ENCODE data around the gene SSTR3. TPM values are rescaled to one million over a fixed set of nuclear protein-coding genes. Genes with fewer than 3 reads are reported as not detected.

Gene SSTR3
- total and polyA plus RNA-seq, 10 of the 15 experiments (the other 5 are each of a cell fraction or from before 2014, with no cell fraction given), result 0.03 to 4.5 (median 2.4) TPM

- TF ChIP-seq, protein P1, sequence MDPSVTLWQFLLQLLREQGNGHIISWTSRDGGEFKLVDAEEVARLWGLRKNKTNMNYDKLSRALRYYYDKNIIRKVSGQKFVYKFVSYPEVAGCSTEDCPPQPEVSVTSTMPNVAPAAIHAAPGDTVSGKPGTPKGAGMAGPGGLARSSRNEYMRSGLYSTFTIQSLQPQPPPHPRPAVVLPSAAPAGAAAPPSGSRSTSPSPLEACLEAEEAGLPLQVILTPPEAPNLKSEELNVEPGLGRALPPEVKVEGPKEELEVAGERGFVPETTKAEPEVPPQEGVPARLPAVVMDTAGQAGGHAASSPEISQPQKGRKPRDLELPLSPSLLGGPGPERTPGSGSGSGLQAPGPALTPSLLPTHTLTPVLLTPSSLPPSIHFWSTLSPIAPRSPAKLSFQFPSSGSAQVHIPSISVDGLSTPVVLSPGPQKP (IDR thresholded peaks at IDR 0.05; ENCODE audit: low read depth, low read length), result no peak
- TF ChIP-seq ETV6 (conservative IDR thresholded peaks at IDR 0.05 in 1 of 2, IDR thresholded peaks at IDR 0.05 in 1 of 2; ENCODE audit: borderline replicate concordance in 1 of 2, low read depth in 1 of 2), result no peak
- TF ChIP-seq ZSCAN29 (IDR thresholded peaks at IDR 0.05), result no peak
- TF ChIP-seq ZBTB40 (IDR thresholded peaks at IDR 0.05; ENCODE audit: borderline replicate concordance), result no peak
- TF ChIP-seq ZNF24 (IDR thresholded peaks at IDR 0.05), result no peak
- TF ChIP-seq ZBED1 (IDR thresholded peaks at IDR 0.05; ENCODE audit: borderline replicate concordance), result no peak
- TF ChIP-seq DPF2 (IDR thresholded peaks at IDR 0.05), result no peak
- TF ChIP-seq IKZF1 (conservative IDR thresholded peaks at IDR 0.05), result no peak
- TF ChIP-seq BHLHE40 (IDR thresholded peaks at IDR 0.05; ENCODE audit: borderline replicate concordance in 1 of 2, low read depth in 2 of 2, low read length in 1 of 2), result peak; percentile 85 to 91
- TF ChIP-seq NR2F1 (conservative IDR thresholded peaks at IDR 0.05), result peak; percentile 65
- TF ChIP-seq ZNF217 (IDR thresholded peaks at IDR 0.05), result peak; percentile 50; the same call in 1 of the 2 replicates
- TF ChIP-seq EP300 (IDR thresholded peaks at IDR 0.05; ENCODE audit: borderline replicate concordance in 1 of 2, control insufficient read depth in 1 of 2, low read depth in 2 of 2, low read length in 2 of 2), result peak in 1 of 2 experiments; percentile 7; a peak in 1 of 4 replicates
- TF ChIP-seq, protein P2, sequence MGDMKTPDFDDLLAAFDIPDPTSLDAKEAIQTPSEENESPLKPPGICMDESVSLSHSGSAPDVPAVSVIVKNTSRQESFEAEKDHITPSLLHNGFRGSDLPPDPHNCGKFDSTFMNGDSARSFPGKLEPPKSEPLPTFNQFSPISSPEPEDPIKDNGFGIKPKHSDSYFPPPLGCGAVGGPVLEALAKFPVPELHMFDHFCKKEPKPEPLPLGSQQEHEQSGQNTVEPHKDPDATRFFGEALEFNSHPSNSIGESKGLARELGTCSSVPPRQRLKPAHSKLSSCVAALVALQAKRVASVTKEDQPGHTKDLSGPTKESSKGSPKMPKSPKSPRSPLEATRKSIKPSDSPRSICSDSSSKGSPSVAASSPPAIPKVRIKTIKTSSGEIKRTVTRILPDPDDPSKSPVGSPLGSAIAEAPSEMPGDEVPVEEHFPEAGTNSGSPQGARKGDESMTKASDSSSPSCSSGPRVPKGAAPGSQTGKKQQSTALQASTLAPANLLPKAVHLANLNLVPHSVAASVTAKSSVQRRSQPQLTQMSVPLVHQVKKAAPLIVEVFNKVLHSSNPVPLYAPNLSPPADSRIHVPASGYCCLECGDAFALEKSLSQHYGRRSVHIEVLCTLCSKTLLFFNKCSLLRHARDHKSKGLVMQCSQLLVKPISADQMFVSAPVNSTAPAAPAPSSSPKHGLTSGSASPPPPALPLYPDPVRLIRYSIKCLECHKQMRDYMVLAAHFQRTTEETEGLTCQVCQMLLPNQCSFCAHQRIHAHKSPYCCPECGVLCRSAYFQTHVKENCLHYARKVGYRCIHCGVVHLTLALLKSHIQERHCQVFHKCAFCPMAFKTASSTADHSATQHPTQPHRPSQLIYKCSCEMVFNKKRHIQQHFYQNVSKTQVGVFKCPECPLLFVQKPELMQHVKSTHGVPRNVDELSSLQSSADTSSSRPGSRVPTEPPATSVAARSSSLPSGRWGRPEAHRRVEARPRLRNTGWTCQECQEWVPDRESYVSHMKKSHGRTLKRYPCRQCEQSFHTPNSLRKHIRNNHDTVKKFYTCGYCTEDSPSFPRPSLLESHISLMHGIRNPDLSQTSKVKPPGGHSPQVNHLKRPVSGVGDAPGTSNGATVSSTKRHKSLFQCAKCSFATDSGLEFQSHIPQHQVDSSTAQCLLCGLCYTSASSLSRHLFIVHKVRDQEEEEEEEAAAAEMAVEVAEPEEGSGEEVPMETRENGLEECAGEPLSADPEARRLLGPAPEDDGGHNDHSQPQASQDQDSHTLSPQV (IDR thresholded peaks at IDR 0.05), result no peak
- TF ChIP-seq ZZZ3 (IDR thresholded peaks at IDR 0.05; ENCODE audit: control insufficient read depth, insufficient read length, low read depth), result no peak
- TF ChIP-seq GATAD2B (conservative IDR thresholded peaks at IDR 0.05; ENCODE audit: low read depth), result no peak
- no peak for TF ChIP-seq POLR2AphosphoS5 (IDR thresholded peaks at IDR 0.05; ENCODE audit: low read length)
- TF ChIP-seq, protein P3, sequence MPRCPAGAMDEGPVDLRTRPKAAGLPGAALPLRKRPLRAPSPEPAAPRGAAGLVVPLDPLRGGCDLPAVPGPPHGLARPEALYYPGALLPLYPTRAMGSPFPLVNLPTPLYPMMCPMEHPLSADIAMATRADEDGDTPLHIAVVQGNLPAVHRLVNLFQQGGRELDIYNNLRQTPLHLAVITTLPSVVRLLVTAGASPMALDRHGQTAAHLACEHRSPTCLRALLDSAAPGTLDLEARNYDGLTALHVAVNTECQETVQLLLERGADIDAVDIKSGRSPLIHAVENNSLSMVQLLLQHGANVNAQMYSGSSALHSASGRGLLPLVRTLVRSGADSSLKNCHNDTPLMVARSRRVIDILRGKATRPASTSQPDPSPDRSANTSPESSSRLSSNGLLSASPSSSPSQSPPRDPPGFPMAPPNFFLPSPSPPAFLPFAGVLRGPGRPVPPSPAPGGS (IDR thresholded peaks at IDR 0.05; ENCODE audit: borderline replicate concordance, insufficient read depth, low read depth, low read length, poor library complexity, severe bottlenecking), result no peak
- peak; percentile 32; the same call in 1 of the 2 replicates for TF ChIP-seq MEF2A (IDR thresholded peaks at IDR 0.05; ENCODE audit: insufficient read depth, low read depth, low read length)
- no peak for TF ChIP-seq ZNF274 (IDR thresholded peaks at IDR 0.05; ENCODE audit: insufficient read depth, insufficient read length)
These were observed 44.2 kb downstream of the SSTR3 start (continued) for GRCh38 chr22:37167981-37168647.

Measured in GM12878 (cell line).